GM12878 (cell line): ENCODE data around the gene TUBD1.

Experiments
- ATF2 ChIP-seq: IDR thresholded peaks from 2 replicates; pipeline ENCODE4 v1.6.1; 2012; ENCODE audit warnings: low read length, inconsistent platforms
- CTCF ChIP-seq, 3 experiments: IDR thresholded peaks in 2 of 3; conservative IDR thresholded peaks in 1 of 3; 2 replicates each; pipeline ENCODE4 v1.5.1; 2011; ENCODE audit warnings: low read depth in 3 of 3, low read length in 3 of 3, mild to moderate bottlenecking in 3 of 3, control low read depth in 2 of 3, moderate library complexity in 2 of 3, inconsistent platforms in 1 of 3, mixed read lengths in 1 of 3; ENCODE audit not compliant: control insufficient read depth in 2 of 3, insufficient read depth in 1 of 3; ENCODE audit errors: extremely low read depth in 1 of 3
- MAX ChIP-seq: IDR thresholded peaks from 2 replicates; pipeline ENCODE4 v1.6.1; 2012; ENCODE audit warnings: low read depth, low read length, improper control_type of control experiment
- PBX3 ChIP-seq: IDR thresholded peaks from 2 replicates; pipeline ENCODE4 v1.6.1; 2011; ENCODE audit warnings: mild to moderate bottlenecking, low read depth, low read length, moderate library complexity; ENCODE audit not compliant: insufficient replicate concordance
- PKNOX1 ChIP-seq: fragments of 450-650 bp; IDR thresholded peaks from 2 replicates; pipeline ENCODE4 v1.6.1; 2016; ENCODE audit warnings: mild to moderate bottlenecking
- RAD21 ChIP-seq: IDR thresholded peaks from 2 replicates; pipeline ENCODE4 v1.6.1; 2011; ENCODE audit warnings: mild to moderate bottlenecking, low read depth, low read length, moderate library complexity; ENCODE audit not compliant: insufficient read depth
- RELA ChIP-seq: fragments of 450-650 bp; IDR thresholded peaks from 2 replicates; pipeline ENCODE4 v1.8.0; 2014; ENCODE audit warnings: borderline replicate concordance; ENCODE audit not compliant: partially characterized antibody
- REST ChIP-seq: IDR thresholded peaks from 2 replicates; pipeline ENCODE4 v1.6.1; 2012; ENCODE audit warnings: mild to moderate bottlenecking, low read depth, low read length
- SIN3A ChIP-seq: IDR thresholded peaks from 2 replicates; pipeline ENCODE4 v1.6.1; 2012; ENCODE audit warnings: low read depth, low read length, improper control_type of control experiment
- SMARCA5 ChIP-seq: fragments of 450-650 bp; IDR thresholded peaks from 2 replicates; pipeline ENCODE4 v1.6.1; 2017; ENCODE audit warnings: mild to moderate bottlenecking
- TARDBP ChIP-seq: IDR thresholded peaks from 2 replicates; pipeline ENCODE4 v1.6.1; 2016; ENCODE audit warnings: borderline replicate concordance

- no peak for TF ChIP-seq PBX3
- TF ChIP-seq MAX, result no peak; the same call in 1 of the 2 replicates
- TF ChIP-seq ATF2, result no peak
- no peak for TF ChIP-seq CTCF (IDR thresholded peaks at IDR 0.05 in 2 of 3, conservative IDR thresholded peaks at IDR 0.05 in 1 of 3; ENCODE audit: control insufficient read depth in 2 of 3, extremely low read depth in 1 of 3, insufficient read depth in 1 of 3, low read depth in 3 of 3, low read length in 3 of 3)
- TF ChIP-seq TARDBP, result no peak
- TF ChIP-seq RAD21, result no peak
- no peak for TF ChIP-seq SIN3A
- no peak for TF ChIP-seq REST
- 0 out of 2 replicates have a peak, but pooled peaks have one; percentile 56 for TF ChIP-seq SMARCA5
- no peak for TF ChIP-seq RELA
- TF ChIP-seq PKNOX1, result peak; percentile 52
These were observed at the start of gene TUBD1, which contains the start of gene RPS6KB1 for GRCh38 chr17:59892924-59893675.
